Mononuclear cell (primary cell): Measurements from ENCODE around the gene SCAF4. TPM values are rescaled to one million over a fixed set of nuclear protein-coding genes. Genes with fewer than 3 reads are reported as not detected.
"Not testable (repeated sequence)": the region's sequence is repeated elsewhere in the genome, so short reads cannot be mapped to it uniquely, and the experiment has no call there.

ENCODE experiments used
- H3K27me3 ChIP-seq: 2 replicates; pipeline ENCODE4 v1.6.0; 2011; ENCODE audit warnings: low read length, control low read depth; ENCODE audit not compliant: insufficient read depth
- H3K4me1 ChIP-seq: 2 replicates; pipeline ENCODE4 v1.5.1; 2011; ENCODE audit warnings: mild to moderate bottlenecking, low read length, control low read depth; ENCODE audit not compliant: insufficient read depth
- H3K4me3 ChIP-seq: 2 replicates; pipeline ENCODE4 v1.5.1; 2011; ENCODE audit warnings: mild to moderate bottlenecking, low read length, moderate library complexity
- H3K9me3 ChIP-seq: 2 replicates; pipeline ENCODE4 v1.5.1; 2011; ENCODE audit warnings: low read depth, mild to moderate bottlenecking, control low read depth, low read length
- total RNA-seq: library from RNA; depleted of rRNA; stranded (reverse); fragments of >200 nt; gene quantifications from one replicate; pipeline ENCODE4 v1.2.3, GENCODE V29; 2012

Gene SCAF4
- total RNA-seq, 1 donor, result 27.6 TPM

- Histone ChIP-seq H3K27me3 (no peaks in the 10 kb centered on the region), H3K9me3 (no peaks in the 10 kb centered on the region), H3K4me3 (no peak overlapping the region), H3K4me1 (no peaks in the 10 kb centered on the region)
These were observed 54.9 kb downstream of the SCAF4 start for GRCh38 chr21:31677047-31677446.

- Histone ChIP-seq H3K4me3 (no peak overlapping the region), H3K27me3 (no peaks in the 10 kb centered on the region), H3K4me1 (no peaks in the 10 kb centered on the region), H3K9me3 (no peaks in the 10 kb centered on the region)
These were observed 56.0 kb downstream of the SCAF4 start for GRCh38 chr21:31675960-31676359.

- Histone ChIP-seq H3K4me1 (no peaks in the 10 kb centered on the region), H3K9me3 (no peaks in the 10 kb centered on the region), H3K4me3 (no peak overlapping the region), H3K27me3 (no peaks in the 10 kb centered on the region)
These were observed 56.6 kb downstream of the SCAF4 start for GRCh38 chr21:31675318-31675717.

GRCh38 chr21:31673321-31673912 lies 58.5 kb downstream of the SCAF4 start:
- Histone ChIP-seq H3K4me3 (no peak overlapping the region), H3K4me1 (no peaks in the 10 kb centered on the region), H3K9me3 (no peaks in the 10 kb centered on the region), H3K27me3 (no peaks in the 10 kb centered on the region)

- no peaks in the 10 kb centered on the region for H3K9me3 ChIP-seq
- no peaks in the 10 kb centered on the region for H3K27me3 ChIP-seq
- H3K4me1 ChIP-seq, result no peaks in the 10 kb centered on the region
- no peak overlapping the region for H3K4me3 ChIP-seq
These were observed 60.0 kb downstream of the SCAF4 start for GRCh38 chr21:31671931-31672330.

GRCh38 chr21:31671146-31671716 lies 60.7 kb downstream of the SCAF4 start:
- H3K4me3 ChIP-seq, result no peak overlapping the region
- H3K27me3 ChIP-seq, result no peaks in the 10 kb centered on the region
- no peaks in the 10 kb centered on the region for H3K9me3 ChIP-seq
- H3K4me1 ChIP-seq, result no peaks in the 10 kb centered on the region

GRCh38 chr21:31670070-31670469 lies 61.8 kb downstream of the SCAF4 start:
- no peak overlapping the region for H3K4me3 ChIP-seq
- no peaks in the 10 kb centered on the region for H3K9me3 ChIP-seq
- no peaks in the 10 kb centered on the region for H3K4me1 ChIP-seq
- H3K27me3 ChIP-seq, result no peaks in the 10 kb centered on the region

GRCh38 chr21:31668651-31669491 lies 63.0 kb downstream of the SCAF4 start:
- no peak overlapping the region for H3K4me3 ChIP-seq
- H3K9me3 ChIP-seq, result no peaks in the 10 kb centered on the region
- H3K4me1 ChIP-seq, result peaks cover 3% of the 10 kb centered on the region
- no peaks in the 10 kb centered on the region for H3K27me3 ChIP-seq

- H3K4me1 ChIP-seq, result peaks cover 9% of the 10 kb centered on the region
- no peaks in the 10 kb centered on the region for H3K27me3 ChIP-seq
- no peaks in the 10 kb centered on the region for H3K9me3 ChIP-seq
- H3K4me3 ChIP-seq, result no peak overlapping the region
These were observed 64.3 kb downstream of the SCAF4 start for GRCh38 chr21:31667639-31668038.

- H3K27me3 ChIP-seq, result no peaks in the 10 kb centered on the region
- H3K9me3 ChIP-seq, result no peaks in the 10 kb centered on the region
- no peak overlapping the region for H3K4me3 ChIP-seq
- H3K4me1 ChIP-seq, result peaks cover 9% of the 10 kb centered on the region
These were observed 64.8 kb downstream of the SCAF4 start for GRCh38 chr21:31667132-31667531.

- Histone ChIP-seq H3K9me3 (no peaks in the 10 kb centered on the region), H3K4me1 (peaks cover 14% of the 10 kb centered on the region), H3K4me3 (no peak overlapping the region), H3K27me3 (no peaks in the 10 kb centered on the region)
These were observed 65.4 kb downstream of the SCAF4 start for GRCh38 chr21:31666445-31667010.

- peaks cover 21% of the 10 kb centered on the region for H3K4me1 ChIP-seq
- H3K4me3 ChIP-seq, result not testable (repeated sequence)
These were observed 66.0 kb downstream of the SCAF4 start for GRCh38 chr21:31665869-31666268.

GRCh38 chr21:31665397-31665796 lies 66.5 kb downstream of the SCAF4 start:
- H3K9me3 ChIP-seq, result no peaks in the 10 kb centered on the region
- H3K27me3 ChIP-seq, result no peaks in the 10 kb centered on the region
- H3K4me3 ChIP-seq, result no peak overlapping the region
- H3K4me1 ChIP-seq, result peaks cover 26% of the 10 kb centered on the region

More at GRCh38 chr21:31665869-31666268, 66.0 kb downstream of the SCAF4 start:
- H3K9me3 ChIP-seq, H3K27me3 ChIP-seq: not testable (repeated sequence)

- Histone ChIP-seq H3K9me3 (no peaks in the 10 kb centered on the region), H3K4me1 (peaks cover 29% of the 10 kb centered on the region), H3K27me3 (no peaks in the 10 kb centered on the region), H3K4me3 (no peak overlapping the region)
These were observed 68.2 kb downstream of the SCAF4 start for GRCh38 chr21:31663584-31664249.

- H3K27me3 ChIP-seq, result no peaks in the 10 kb centered on the region
- peak overlapping the region; percentile 68 for H3K4me3 ChIP-seq
- H3K9me3 ChIP-seq, result no peaks in the 10 kb centered on the region
- H3K4me1 ChIP-seq, result peaks cover 30% of the 10 kb centered on the region
These were observed 71.3 kb downstream of the SCAF4 start for GRCh38 chr21:31660591-31660990.
